ENCODE results near the gene CDPF1. TPM values are rescaled to one million over a fixed set of nuclear protein-coding genes. Genes with fewer than 3 reads are reported as not detected.
A peak's percentile ranks its signal among the peaks of the same experiment; 100 is the strongest.

CDPF1 gene
- 8.1 and 11.1 TPM in 2 replicates for total RNA-seq
- long read RNA-seq, transcript CDPF1-201 (4 exons, 1,875 nt) = major isoform, 5 of 11 reads
- long read RNA-seq, partial matches to known transcripts = 1 of 11 reads
- long read RNA-seq, other reads (novel, unspliced or antisense) = 2 of 11 reads

GRCh38 chr22:46250035-46250782 lies at the start of gene CDPF1:
Gene CDPF1, minus strand, starts transcription at chr22:46250293. Its CDS starts 2,009 bp downstream, at chr22:46248284.
- Mint-ChIP-seq H3K27me3 (ENCODE audit: unreplicated experiment) (no peaks in the 10 kb centered on the region), H3K9me3 (ENCODE audit: unreplicated experiment) (no peaks in the 10 kb centered on the region), H3K4me1 (ENCODE audit: unreplicated experiment) (peaks cover 18% of the 10 kb centered on the region), H3K36me3 (ENCODE audit: unreplicated experiment) (no peaks in the 10 kb centered on the region), H3K4me3 (ENCODE audit: unreplicated experiment) (peak within 1 kb of the TSS; percentile 77), H3K27ac (ENCODE audit: unreplicated experiment) (peak within 1 kb of the TSS; percentile 31)
- TF ChIP-seq CTCF (IDR thresholded peaks at IDR 0.05) = peak; percentile 9
- peak; percentile 95 for DNase-seq (ENCODE audit: extremely low spot score, unreplicated experiment)

- Mint-ChIP-seq H3K36me3 (ENCODE audit: unreplicated experiment) (no peaks in the 10 kb centered on the region), H3K4me3 (ENCODE audit: unreplicated experiment) (no peak overlapping the region), H3K27me3 (ENCODE audit: unreplicated experiment) (no peaks in the 10 kb centered on the region), H3K4me1 (ENCODE audit: unreplicated experiment) (peaks cover 48% of the 10 kb centered on the region), H3K27ac (ENCODE audit: unreplicated experiment) (no peak overlapping the region), H3K9me3 (ENCODE audit: unreplicated experiment) (no peaks in the 10 kb centered on the region)
- TF ChIP-seq CTCF (IDR thresholded peaks at IDR 0.05) = no peak
- DNase-seq (ENCODE audit: extremely low spot score, unreplicated experiment) = no peak
These were observed 49.0 kb upstream of the CDPF1 start for GRCh38 chr22:46299101-46299500.

- H3K9me3 Mint-ChIP-seq (ENCODE audit: unreplicated experiment) = no peaks in the 10 kb centered on the region
- H3K4me3 Mint-ChIP-seq (ENCODE audit: unreplicated experiment) = peak overlapping the region; percentile 89
- H3K27ac Mint-ChIP-seq (ENCODE audit: unreplicated experiment) = peak overlapping the region; percentile 53
- no peak for DNase-seq (ENCODE audit: extremely low spot score, unreplicated experiment)
- H3K27me3 Mint-ChIP-seq (ENCODE audit: unreplicated experiment) = no peaks in the 10 kb centered on the region
- no peak for TF ChIP-seq CTCF (IDR thresholded peaks at IDR 0.05)
- peaks cover 46% of the 10 kb centered on the region for H3K4me1 Mint-ChIP-seq (ENCODE audit: unreplicated experiment)
- H3K36me3 Mint-ChIP-seq (ENCODE audit: unreplicated experiment) = peaks cover 10% of the 10 kb centered on the region
These were observed 47.2 kb upstream of the CDPF1 start for GRCh38 chr22:46297151-46297812.

GRCh38 chr22:46296257-46297150 lies 46.4 kb upstream of the CDPF1 start, which contains the start of gene GTSE1:
Gene GTSE1, plus strand, starts transcription at chr22:46296870. Its CDS starts 531 bp downstream, at chr22:46297401.
- TF ChIP-seq CTCF (IDR thresholded peaks at IDR 0.05) = peak; percentile 40
- DNase-seq (ENCODE audit: extremely low spot score, unreplicated experiment) = peak; percentile 99
- Mint-ChIP-seq H3K27ac (ENCODE audit: unreplicated experiment) (peak within 1 kb of the TSS; percentile 97), H3K4me1 (ENCODE audit: unreplicated experiment) (peaks cover 46% of the 10 kb centered on the region), H3K27me3 (ENCODE audit: unreplicated experiment) (no peaks in the 10 kb centered on the region), H3K4me3 (ENCODE audit: unreplicated experiment) (peak within 1 kb of the TSS; percentile 89), H3K9me3 (ENCODE audit: unreplicated experiment) (peaks cover 2% of the 10 kb centered on the region), H3K36me3 (ENCODE audit: unreplicated experiment) (peaks cover 13% of the 10 kb centered on the region)
